GM19193 (cell line): ENCODE results near the gene ATG13.

Source experiments
- POLR2A ChIP-seq: IDR thresholded peaks from 4 replicates; pipeline ENCODE4 v1.6.1; 2011; ENCODE audit not compliant: insufficient read depth, insufficient read length; ENCODE audit errors: extremely low read depth

Gene ATG13

DNA sequence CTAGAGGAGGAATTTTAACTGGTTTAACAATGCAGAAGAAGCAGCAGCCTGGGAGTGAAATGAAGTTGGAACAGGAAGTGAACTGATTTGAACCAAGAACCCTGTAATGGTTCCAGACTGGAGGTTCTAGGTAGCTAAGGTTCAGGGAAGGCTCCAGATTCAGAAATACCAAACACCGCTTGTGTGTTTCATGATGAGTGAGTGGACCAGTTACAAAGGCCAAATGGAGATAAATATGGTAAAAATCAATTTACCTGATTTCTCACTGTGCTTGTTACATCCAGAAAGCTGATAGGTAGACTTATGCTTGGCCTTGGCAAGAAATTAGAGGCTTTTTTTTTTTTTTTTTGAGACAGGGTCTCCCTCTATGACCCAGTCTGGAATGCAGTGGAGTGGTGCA, 12.9 kb downstream of the ATG13 start:
- TF ChIP-seq POLR2A: no peak

- TF ChIP-seq POLR2A: no peak
These were observed 14.3 kb downstream of the ATG13 start for GRCh38 chr11:46631676-46632075.

GRCh38 chr11:46632502-46632901, 15.1 kb downstream of the ATG13 start:
- TF ChIP-seq POLR2A: no peak

- no peak for TF ChIP-seq POLR2A
These were observed 16.2 kb downstream of the ATG13 start for GRCh38 chr11:46633291-46634217.

DNA sequence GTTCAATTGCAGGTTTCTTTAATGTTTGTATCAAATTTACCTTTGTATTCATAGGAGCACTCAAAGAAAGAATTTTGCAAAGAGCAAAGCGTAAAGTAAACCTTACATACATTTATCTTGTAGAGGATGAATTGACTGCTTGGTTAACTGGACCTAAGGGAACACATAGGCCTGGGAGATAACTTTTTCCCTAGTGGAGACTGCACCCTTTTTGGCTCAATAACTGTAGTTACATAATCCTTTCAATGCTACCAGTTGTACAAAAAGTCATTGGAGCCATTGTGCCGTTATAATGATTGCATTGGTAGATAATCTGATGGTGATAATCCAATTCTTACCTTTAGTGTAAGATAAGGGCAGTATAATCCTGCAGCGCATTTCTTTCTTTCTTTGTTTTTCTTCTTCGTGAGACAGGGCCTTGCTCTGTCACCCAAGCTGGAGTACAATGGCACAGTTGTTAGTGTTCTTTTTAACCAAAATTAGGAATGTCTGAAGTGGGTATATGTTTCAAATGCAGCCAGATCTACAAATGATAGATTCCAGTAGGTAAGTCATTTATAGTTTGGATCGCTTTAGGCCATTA, 18.3 kb downstream of the ATG13 start:
- TF ChIP-seq POLR2A: no peak

DNA sequence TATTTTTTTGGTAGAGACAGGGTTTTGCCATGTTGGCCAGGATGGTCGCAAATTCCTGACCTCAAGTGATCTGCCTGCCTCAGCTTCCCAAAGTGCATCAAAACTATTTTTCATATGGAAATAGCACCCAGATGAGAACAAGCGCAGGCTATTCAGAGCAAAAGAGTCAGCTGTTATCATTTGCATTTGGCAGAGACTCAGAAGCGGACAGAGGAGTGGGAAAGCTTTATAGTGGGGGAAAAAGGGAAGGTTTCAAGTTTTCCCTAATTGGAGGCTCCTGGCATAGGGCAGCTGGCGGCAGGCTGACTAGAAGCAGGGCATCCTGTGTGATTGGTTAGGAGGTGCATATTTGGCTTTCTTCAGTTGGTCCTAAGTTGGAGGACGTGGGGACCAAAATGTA, 20.2 kb downstream of the ATG13 start:
- no peak for TF ChIP-seq POLR2A

GRCh38 chr11:46639197-46639839, 22.0 kb downstream of the ATG13 start:
- TF ChIP-seq POLR2A: no peak

- no peak for TF ChIP-seq POLR2A
These were observed 22.9 kb downstream of the ATG13 start for GRCh38 chr11:46640036-46640788.

- no peak for TF ChIP-seq POLR2A
These were observed 24.3 kb downstream of the ATG13 start for GRCh38 chr11:46641639-46642038.

DNA sequence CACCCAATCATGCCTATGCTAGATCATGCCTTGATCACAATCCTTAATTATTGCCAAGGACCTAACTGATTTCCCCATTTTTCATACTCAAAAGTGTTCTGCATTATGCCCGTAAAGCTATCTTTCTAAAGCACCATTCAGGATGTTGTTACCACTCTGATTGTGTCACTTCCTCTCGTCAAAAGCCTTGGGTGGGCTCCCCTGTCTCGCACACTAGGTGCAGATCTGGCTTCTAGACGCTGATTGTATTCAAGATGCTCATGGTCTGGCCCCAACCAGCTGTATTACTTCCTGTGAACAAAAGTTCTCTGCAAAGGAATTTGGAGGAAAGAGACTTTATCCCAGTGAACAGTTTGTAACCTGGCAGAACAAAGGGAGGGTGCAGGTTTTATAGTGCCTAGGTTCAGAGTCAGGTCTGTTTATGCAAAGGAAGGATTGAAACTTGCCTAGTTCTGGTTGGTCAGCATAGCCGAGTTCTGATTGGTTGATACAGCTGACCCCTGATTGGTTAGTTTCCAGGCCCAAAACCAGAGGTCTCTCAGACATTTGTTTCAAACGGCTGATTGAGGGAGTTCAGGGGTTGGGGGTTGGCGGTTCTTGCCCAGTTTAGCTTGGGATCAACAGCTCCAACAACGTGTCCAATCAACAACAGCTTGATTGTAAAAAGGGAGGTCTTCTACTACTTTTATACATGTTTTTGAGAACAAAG, 25.4 kb downstream of the ATG13 start:
- TF ChIP-seq POLR2A: no peak

GRCh38 chr11:46643531-46643930, 26.2 kb downstream of the ATG13 start:
- no peak for TF ChIP-seq POLR2A

- TF ChIP-seq POLR2A: no peak
These were observed 26.6 kb downstream of the ATG13 start for GRCh38 chr11:46643986-46644385.

- TF ChIP-seq POLR2A: no peak
These were observed 31.9 kb downstream of the ATG13 start for GRCh38 chr11:46649180-46649738.

DNA sequence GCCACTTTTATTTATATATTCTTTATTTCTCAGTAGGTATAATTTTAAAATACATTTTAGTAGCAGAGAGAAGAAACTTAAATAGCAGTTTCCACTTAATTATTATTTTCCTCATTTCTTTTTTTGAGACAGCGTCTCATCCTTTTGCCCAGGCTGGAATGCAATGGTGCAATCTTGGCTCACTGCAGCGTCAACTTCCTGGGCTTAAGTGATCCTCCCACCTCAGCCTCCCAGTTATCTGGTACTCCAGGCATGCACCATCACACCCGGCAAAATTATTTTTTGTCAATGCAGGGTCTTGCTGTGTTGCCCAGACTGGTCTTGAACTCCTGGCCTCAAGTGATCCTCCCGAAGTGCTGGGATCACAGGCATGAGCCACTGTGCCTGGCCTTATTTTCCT, 38.3 kb downstream of the ATG13 start:
- no peak for TF ChIP-seq POLR2A
